Heart left ventricle (tissue), 16 donors: ENCODE results near the gene EVC. TPM values are rescaled to one million over a fixed set of nuclear protein-coding genes. Genes with fewer than 3 reads are reported as not detected.
"Not testable (repeated sequence)": the region's sequence is repeated elsewhere in the genome, so short reads cannot be mapped to it uniquely, and the experiment has no call there.

Source experiments
- ATAC-seq, 4 donors: fragments of 200-7000 bp; cut with Tn5 transposase; one replicate each; pipeline ENCODE4 v1.9.1; 2020 to 2022; ENCODE audit warnings: moderate library complexity in 4 of 4, mild to moderate bottlenecking in 3 of 4, moderate number of reproducible peaks in 1 of 4
- DNase-seq, 5 donors: peaks; one replicate each; pipeline ENCODE4 v3.0.0-alpha.2; 2020
- H3K27ac ChIP-seq, 12 donors: fragments of 200-600 bp; sonication (generic) in 4 of 12; one replicate each; pipeline versions ENCODE4 v1.5.0 to v1.8.0; 2016 to 2022; ENCODE audit warnings: mild to moderate bottlenecking in 2 of 12
- H3K27me3 ChIP-seq, 9 donors: fragments of 200-600 bp; sonication (generic) in 2 of 9; one replicate each; pipeline versions ENCODE4 v1.5.1 to v1.8.0; 2016 to 2022; ENCODE audit warnings: mild to moderate bottlenecking in 3 of 9
- H3K36me3 ChIP-seq, 9 donors: fragments of 200-600 bp; sonication (generic) in 2 of 9; one replicate each; pipeline versions ENCODE4 v1.5.0 to v1.8.0; 2018 to 2022; ENCODE audit warnings: mild to moderate bottlenecking in 2 of 9
- H3K4me1 ChIP-seq, 12 donors: fragments of 200-600 bp; sonication (generic) in 4 of 12; one replicate each; pipeline versions ENCODE4 v1.5.0 to v1.8.0; 2016 to 2022; ENCODE audit warnings: mild to moderate bottlenecking in 3 of 12
- H3K4me3 ChIP-seq, 12 donors: fragments of 200-600 bp; sonication (generic) in 4 of 12; one replicate each; pipeline versions ENCODE4 v1.5.0 to v1.8.0; 2017 to 2022; ENCODE audit warnings: mild to moderate bottlenecking in 9 of 12, moderate library complexity in 4 of 12
- H3K9me3 ChIP-seq, 12 donors: fragments of 200-600 bp; sonication (generic) in 4 of 12; one replicate each; pipeline versions ENCODE4 v1.5.0 to v1.8.0; 2016 to 2022; ENCODE audit warnings: mild to moderate bottlenecking in 1 of 12
- CTCF ChIP-seq, 12 donors: fragments of 200-600 bp; sonication (generic) in 4 of 12; IDR thresholded peaks; one replicate each; pipeline versions ENCODE4 v1.5.0 to v1.8.0; 2018 to 2022; ENCODE audit warnings: antibody characterized with exemption in 12 of 12, mild to moderate bottlenecking in 5 of 12
- POLR2A ChIP-seq, 2 donors: fragments of 450-650 bp; IDR thresholded peaks; one replicate each; pipeline ENCODE4 v1.6.1; 2017; ENCODE audit warnings: antibody characterized with exemption in 2 of 2, mild to moderate bottlenecking in 2 of 2, moderate library complexity in 2 of 2
- WGBS, 4 donors: extraction: QIAGEN DNeasy Blood & Tissue Kit in 2 of 4; methylation state at CpG; one replicate each; pipeline versions ENCODE4 v1.1.5 to v1.1.7; 2013 to 2018; 5-methylcytosine and 5-hydroxymethylcytosine counted together
- intact Hi-C, 10 donors: fragments of 100-400 bp; cut with DNase I; formaldehyde crosslinking; loops; one replicate each; pipeline versions ENCODE4 v1.11.1 to v1.14.2; 2022
- polyA plus RNA-seq, 2 donors: library from polyadenylated mRNA; stranded (reverse); fragments of 200-250 nt; gene quantifications; one replicate each; pipeline ENCODE4 v1.2.3, GENCODE V29; 2013
- total RNA-seq, 9 donors: library from RNA; depleted of rRNA in 2 of 9; stranded (reverse); fragments of >200 nt in 2 of 9; fragmentation: NEBNext Ultra II Directional in 3 of 9; extraction: Animal tissue kit (Norgen Biotek cat#: 25700) in 3 of 9; gene quantifications; one replicate each; pipeline versions ENCODE4 v1.1.0 to v1.2.4, GENCODE V29; 2016 to 2023
- donor health status: ischemic (EF 13 %, LVEDD 7.1; RV severe dilation, severe dysfunction).
- donor health status: healthy with polysubstance abuse.
- donor health status: DM: no; HTN: yes; CAD: no.
- donor health status: DM: no; HTN: no; CAD: no.
- donor health status: ischemic (EF 25% LVEDD 6.9; RV normal size, moderate dysfunction).
- donor health status: ischemic (EF 25% LVEDD 5.7; RV mildly dilated, moderate dysfunction).
- donor health status: healthy.
- donor health status: DM: yes; HTN: yes; CAD: no.
- donor health status: ischemic (EF 35%, LVEDD 5.7; RV mildly dilated, moderate dysfunction).
- donor health status: nonischemic (EF 11% LVEDD 7.7; RV severe dilation, severe dysfunction).
- donor health status: DM: yes; HTN: yes; CAD: no.
- donor health status: PGD.
- donor health status: ischemic (EF 29% LVEDD 5.4; RV normal size, mild dysfunction).
- donor health status: nonischemic (EF 23%, LVEDD 6.1; RV moderate dilation, normal function).

The EVC gene
- total and polyA plus RNA-seq, 11 donors: 2.4 to 11.3 (median 4.1) TPM

GRCh38 chr4:5720980-5721379 lies 10.0 kb downstream of the EVC start:
- no peak for DNase-seq
- no peaks in the 10 kb centered on the region for H3K4me1 ChIP-seq
- intact Hi-C loops: no loop called here
- no peak for ATAC-seq
- H3K36me3 ChIP-seq: peaks cover 0 to 32% (median 0%) of the 10 kb centered on the region in 9 donors
- TF ChIP-seq POLR2A (IDR thresholded peaks at IDR 0.05) (no peak), CTCF (IDR thresholded peaks at IDR 0.05) (no peak)
- WGBS, 4 donors: 68 to 93% (median 83%) methylated on average over 3 of the region's 3 CpGs
- no peaks in the 10 kb centered on the region for H3K27me3 ChIP-seq
- no peak overlapping the region for H3K27ac ChIP-seq
- H3K4me3 ChIP-seq: no peak overlapping the region
- H3K9me3 ChIP-seq: peaks cover 0 to 14% (median 0%) of the 10 kb centered on the region in 12 donors

- H3K36me3 ChIP-seq: peaks cover 0 to 32% (median 0%) of the 10 kb centered on the region in 9 donors
- H3K4me3 ChIP-seq: no peak overlapping the region
- peaks cover 0 to 12% (median 0%) of the 10 kb centered on the region in 12 donors for H3K9me3 ChIP-seq
- intact Hi-C loops: no loop called here
- DNase-seq (no peak), ATAC-seq (no peak)
- H3K4me1 ChIP-seq: no peaks in the 10 kb centered on the region
- TF ChIP-seq POLR2A (IDR thresholded peaks at IDR 0.05): no peak
- TF ChIP-seq CTCF (IDR thresholded peaks at IDR 0.05): no peak
- WGBS, 4 donors: 86 to 91% (median 88%) methylated on average over 5 of the region's 5 CpGs
- H3K27ac ChIP-seq: no peak overlapping the region
- no peaks in the 10 kb centered on the region for H3K27me3 ChIP-seq
These were observed 10.9 kb downstream of the EVC start for GRCh38 chr4:5721923-5722322.

GRCh38 chr4:5722328-5722727 lies 11.3 kb downstream of the EVC start:
- DNase-seq (no peak), ATAC-seq (no peak)
- Histone ChIP-seq H3K27me3 (no peaks in the 10 kb centered on the region), H3K36me3 (peaks cover 0 to 32% (median 0%) of the 10 kb centered on the region in 9 donors), H3K4me3 (no peak overlapping the region), H3K4me1 (no peaks in the 10 kb centered on the region), H3K27ac (no peak overlapping the region), H3K9me3 (peaks cover 0 to 12% (median 0%) of the 10 kb centered on the region in 12 donors)
- no peak for TF ChIP-seq CTCF (IDR thresholded peaks at IDR 0.05)
- no peak for TF ChIP-seq POLR2A (IDR thresholded peaks at IDR 0.05)
- intact Hi-C loops: no loop called here
- 62 to 84% (median 77%) methylated on average over 4 of the region's 4 CpGs for WGBS, 4 donors

GRCh38 chr4:5724377-5724776 lies 13.4 kb downstream of the EVC start:
- Histone ChIP-seq H3K36me3 (peaks cover 0 to 41% (median 0%) of the 10 kb centered on the region in 9 donors), H3K27ac (no peak overlapping the region), H3K27me3 (no peaks in the 10 kb centered on the region), H3K4me3 (no peak overlapping the region), H3K9me3 (peaks cover 0 to 12% (median 0%) of the 10 kb centered on the region in 12 donors), H3K4me1 (no peaks in the 10 kb centered on the region)
- WGBS, 4 donors: 90 to 95% (median 91%) methylated on average over 7 of the region's 7 CpGs
- intact Hi-C loops: no loop called here
- DNase-seq: no peak
- no peak for TF ChIP-seq CTCF (IDR thresholded peaks at IDR 0.05)
- no peak for ATAC-seq

GRCh38 chr4:5728412-5728811 lies 17.4 kb downstream of the EVC start:
- H3K27me3 ChIP-seq, H3K27ac ChIP-seq, intact Hi-C loops, DNase-seq, H3K4me1 ChIP-seq, ATAC-seq, H3K4me3 ChIP-seq: not testable (repeated sequence)
- 58 to 80% (median 68%) methylated on average over 2 of the region's 2 CpGs for WGBS, 4 donors
- peaks cover 0 to 45% (median 8%) of the 10 kb centered on the region in 9 donors for H3K36me3 ChIP-seq
- H3K9me3 ChIP-seq: peaks cover 0 to 12% (median 0%) of the 10 kb centered on the region in 12 donors
